Activated gamma-delta T cell (primary cell): ENCODE measurements around the gene ABCC6.
"Not testable (repeated sequence)": the region's sequence is repeated elsewhere in the genome, so short reads cannot be mapped to it uniquely, and the experiment has no call there.

Experiments used
- DNase-seq: peaks from one replicate; lab custom pipeline; 2025; lab: John Stamatoyannopoulos, UW

Gene ABCC6

DNA sequence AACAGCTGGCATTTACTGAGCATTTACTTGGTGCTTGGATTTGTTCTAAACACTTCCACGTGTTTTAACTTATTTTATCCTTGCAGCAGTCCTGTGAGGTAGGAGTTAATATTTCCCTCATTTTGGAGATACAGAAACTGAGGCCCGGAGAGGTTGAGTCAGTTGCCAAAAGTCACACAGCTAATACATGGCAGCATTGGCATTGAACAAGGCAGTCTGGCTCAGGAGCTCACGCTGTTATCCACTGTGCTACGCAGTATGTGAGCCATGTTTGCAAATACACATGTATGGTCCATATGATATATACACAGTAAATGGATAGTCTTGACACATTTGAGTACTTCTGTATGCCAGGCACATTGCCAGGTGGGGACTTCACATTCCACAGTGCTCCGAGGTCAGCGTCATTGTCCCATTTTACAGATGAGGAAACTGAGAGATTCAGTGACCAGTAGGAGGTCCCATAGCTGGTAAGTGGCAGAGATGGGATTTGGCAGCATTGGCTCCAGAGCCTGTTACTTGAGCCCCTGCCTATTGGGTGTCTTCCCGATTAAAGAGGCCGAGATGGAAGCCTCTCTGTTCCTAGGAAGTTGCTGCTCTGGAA is 110.7 kb downstream of the ABCC6 start:
- no peak for DNase-seq

DNA sequence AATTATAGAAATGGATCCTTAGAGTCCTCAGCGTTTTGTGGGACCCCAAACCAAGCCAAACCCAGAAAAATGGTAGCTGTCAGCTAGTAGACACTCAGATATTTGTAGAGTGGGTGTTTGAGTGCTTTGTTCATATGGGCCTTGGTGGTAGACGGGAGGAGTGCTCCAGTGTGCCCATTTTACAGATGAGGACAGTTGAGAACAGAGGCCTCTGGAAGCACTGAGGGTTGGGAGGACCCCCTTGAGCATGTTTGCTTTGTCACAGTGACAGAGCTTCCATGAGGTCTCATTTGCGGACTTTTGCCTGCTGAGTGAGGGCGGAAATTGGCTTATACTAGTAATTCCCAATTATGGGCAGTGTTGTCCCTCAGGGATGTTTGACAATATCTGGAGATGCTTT is 111.7 kb downstream of the ABCC6 start:
- no peak for DNase-seq

- no peak for DNase-seq
Measured at GRCh38 chr16:16110111-16110490, 113.2 kb downstream of the ABCC6 start.

GRCh38 chr16:16109453-16110110 is 113.7 kb downstream of the ABCC6 start:
- DNase-seq = no peak

GRCh38 chr16:16108759-16109158 is 114.5 kb downstream of the ABCC6 start:
- no peak for DNase-seq

- no peak for DNase-seq
Measured at GRCh38 chr16:16107839-16108238, 115.5 kb downstream of the ABCC6 start.

DNA sequence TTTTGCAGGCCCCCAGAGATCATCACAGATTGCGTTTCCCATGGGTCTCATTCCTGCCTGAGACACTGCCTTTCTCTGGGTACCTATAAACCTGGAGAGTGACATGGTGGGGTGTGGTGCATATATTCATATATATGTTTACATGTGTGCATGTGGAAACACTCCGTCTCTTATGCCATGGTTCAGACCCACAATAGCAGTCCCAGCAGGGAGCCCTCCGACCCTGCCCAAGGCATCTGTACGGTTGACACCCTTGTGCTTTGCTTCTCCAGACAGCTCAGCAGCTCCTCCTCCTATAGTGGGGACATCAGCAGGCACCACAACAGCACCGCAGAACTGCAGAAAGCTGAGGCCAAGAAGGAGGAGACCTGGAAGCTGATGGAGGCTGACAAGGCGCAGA is 116.8 kb downstream of the ABCC6 start:
- DNase-seq = no peak

DNA sequence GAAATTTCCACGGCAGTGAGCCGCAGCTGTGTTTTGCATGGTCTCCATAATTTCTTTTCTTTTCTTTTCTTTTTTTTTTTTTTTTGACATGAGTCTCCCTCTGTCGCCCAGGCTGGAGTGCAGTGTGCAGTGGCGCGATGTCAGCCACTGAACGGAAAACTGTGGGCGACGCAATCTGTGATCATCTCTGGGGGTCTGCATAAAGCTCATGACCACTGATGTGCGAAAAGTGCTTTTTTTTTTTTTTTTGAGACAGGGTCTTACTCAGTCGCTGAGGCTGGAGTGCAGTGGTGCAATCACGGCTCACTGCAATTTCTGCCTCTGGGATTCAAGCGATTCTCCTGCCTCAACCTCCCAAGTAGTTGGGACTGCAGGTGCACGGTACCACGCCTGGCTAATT is 117.6 kb downstream of the ABCC6 start:
- no peak for DNase-seq

GRCh38 chr16:16104804-16105141 is 118.5 kb downstream of the ABCC6 start:
- DNase-seq = not testable (repeated sequence)

GRCh38 chr16:16104132-16104803 is 119.0 kb downstream of the ABCC6 start:
- DNase-seq = not testable (repeated sequence)

GRCh38 chr16:16102738-16103137 is 120.6 kb downstream of the ABCC6 start:
- DNase-seq = no peak

DNA sequence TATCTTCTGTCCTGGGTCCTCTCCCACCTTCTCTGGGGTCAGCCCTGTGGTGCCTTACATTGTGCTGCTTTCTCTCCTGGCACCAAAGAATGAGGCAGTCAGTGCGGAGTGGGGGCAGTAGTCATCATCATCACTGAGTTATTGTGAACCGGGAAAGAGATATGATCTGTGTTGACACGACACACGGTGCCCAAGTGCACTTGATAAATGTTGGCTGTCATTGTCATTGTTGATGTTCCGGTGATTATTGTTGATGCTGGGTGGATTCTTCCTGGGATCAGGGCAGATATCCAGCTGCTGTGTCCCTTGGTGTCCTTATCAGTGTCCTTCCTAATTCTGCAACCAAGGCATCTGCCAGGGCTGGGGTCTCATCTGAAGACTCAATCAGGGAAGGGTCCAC is 121.7 kb downstream of the ABCC6 start:
- no peak for DNase-seq

- DNase-seq = no peak
Measured at GRCh38 chr16:16100631-16101030, 122.7 kb downstream of the ABCC6 start.

DNA sequence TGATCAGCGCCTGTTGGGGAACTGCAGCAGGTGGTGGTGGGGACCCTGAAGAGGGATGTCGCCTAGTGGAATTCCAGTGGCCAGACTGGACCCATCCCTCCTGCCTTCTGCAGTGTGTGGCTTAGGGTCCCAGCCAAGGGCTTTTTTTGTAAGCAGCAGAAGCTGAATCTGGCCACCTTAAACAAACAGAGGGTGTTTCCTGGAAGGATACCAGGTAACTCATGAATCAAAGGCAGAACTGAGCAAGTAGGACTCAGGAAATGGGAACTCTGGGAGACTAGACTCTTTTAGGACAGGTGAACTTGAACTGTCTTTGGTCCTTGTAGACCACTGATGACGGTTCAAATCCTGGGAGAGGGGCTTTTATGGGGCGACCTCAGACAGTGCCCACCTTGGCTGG is 124.0 kb downstream of the ABCC6 start:
- no peak for DNase-seq
